Heart left ventricle (tissue), 16 donors: Measurements from ENCODE around the gene VTI1A. TPM values are rescaled to one million over a fixed set of nuclear protein-coding genes. Genes with fewer than 3 reads are reported as not detected.
"Not testable (repeated sequence)": the region's sequence is repeated elsewhere in the genome, so short reads cannot be mapped to it uniquely, and the experiment has no call there.

Source experiments
- ATAC-seq, 4 donors: fragments of 200-7000 bp; cut with Tn5 transposase; one replicate each; pipeline ENCODE4 v1.9.1; 2020 to 2022; ENCODE audit warnings: moderate library complexity in 4 of 4, mild to moderate bottlenecking in 3 of 4, moderate number of reproducible peaks in 1 of 4
- DNase-seq, 5 donors: peaks; one replicate each; pipeline ENCODE4 v3.0.0-alpha.2; 2020
- H3K27ac ChIP-seq, 12 donors: fragments of 200-600 bp; sonication (generic) in 4 of 12; one replicate each; pipeline versions ENCODE4 v1.5.0 to v1.8.0; 2016 to 2022; ENCODE audit warnings: mild to moderate bottlenecking in 2 of 12
- H3K27me3 ChIP-seq, 9 donors: fragments of 200-600 bp; sonication (generic) in 2 of 9; one replicate each; pipeline versions ENCODE4 v1.5.1 to v1.8.0; 2016 to 2022; ENCODE audit warnings: mild to moderate bottlenecking in 3 of 9
- H3K36me3 ChIP-seq, 9 donors: fragments of 200-600 bp; sonication (generic) in 2 of 9; one replicate each; pipeline versions ENCODE4 v1.5.0 to v1.8.0; 2018 to 2022; ENCODE audit warnings: mild to moderate bottlenecking in 2 of 9
- H3K4me1 ChIP-seq, 12 donors: fragments of 200-600 bp; sonication (generic) in 4 of 12; one replicate each; pipeline versions ENCODE4 v1.5.0 to v1.8.0; 2016 to 2022; ENCODE audit warnings: mild to moderate bottlenecking in 3 of 12
- H3K4me3 ChIP-seq, 12 donors: fragments of 200-600 bp; sonication (generic) in 4 of 12; one replicate each; pipeline versions ENCODE4 v1.5.0 to v1.8.0; 2017 to 2022; ENCODE audit warnings: mild to moderate bottlenecking in 9 of 12, moderate library complexity in 4 of 12
- H3K9me3 ChIP-seq, 12 donors: fragments of 200-600 bp; sonication (generic) in 4 of 12; one replicate each; pipeline versions ENCODE4 v1.5.0 to v1.8.0; 2016 to 2022; ENCODE audit warnings: mild to moderate bottlenecking in 1 of 12
- CTCF ChIP-seq, 12 donors: fragments of 200-600 bp; sonication (generic) in 4 of 12; IDR thresholded peaks; one replicate each; pipeline versions ENCODE4 v1.5.0 to v1.8.0; 2018 to 2022; ENCODE audit warnings: antibody characterized with exemption in 12 of 12, mild to moderate bottlenecking in 5 of 12
- POLR2A ChIP-seq, 2 donors: fragments of 450-650 bp; IDR thresholded peaks; one replicate each; pipeline ENCODE4 v1.6.1; 2017; ENCODE audit warnings: antibody characterized with exemption in 2 of 2, mild to moderate bottlenecking in 2 of 2, moderate library complexity in 2 of 2
- WGBS, 4 donors: extraction: QIAGEN DNeasy Blood & Tissue Kit in 2 of 4; methylation state at CpG; one replicate each; pipeline versions ENCODE4 v1.1.5 to v1.1.7; 2013 to 2018; 5-methylcytosine and 5-hydroxymethylcytosine counted together
- intact Hi-C, 10 donors: fragments of 100-400 bp; cut with DNase I; formaldehyde crosslinking; loops; one replicate each; pipeline versions ENCODE4 v1.11.1 to v1.14.2; 2022
- polyA plus RNA-seq, 2 donors: library from polyadenylated mRNA; stranded (reverse); fragments of 200-250 nt; gene quantifications; one replicate each; pipeline ENCODE4 v1.2.3, GENCODE V29; 2013
- total RNA-seq, 9 donors: library from RNA; depleted of rRNA in 2 of 9; stranded (reverse); fragments of >200 nt in 2 of 9; fragmentation: NEBNext Ultra II Directional in 3 of 9; extraction: Animal tissue kit (Norgen Biotek cat#: 25700) in 3 of 9; gene quantifications; one replicate each; pipeline versions ENCODE4 v1.1.0 to v1.2.4, GENCODE V29; 2016 to 2023
- donor health status: ischemic (EF 13 %, LVEDD 7.1; RV severe dilation, severe dysfunction).
- donor health status: healthy with polysubstance abuse.
- donor health status: DM: no; HTN: yes; CAD: no.
- donor health status: DM: no; HTN: no; CAD: no.
- donor health status: ischemic (EF 25% LVEDD 6.9; RV normal size, moderate dysfunction).
- donor health status: ischemic (EF 25% LVEDD 5.7; RV mildly dilated, moderate dysfunction).
- donor health status: healthy.
- donor health status: DM: yes; HTN: yes; CAD: no.
- donor health status: ischemic (EF 35%, LVEDD 5.7; RV mildly dilated, moderate dysfunction).
- donor health status: nonischemic (EF 11% LVEDD 7.7; RV severe dilation, severe dysfunction).
- donor health status: DM: yes; HTN: yes; CAD: no.
- donor health status: PGD.
- donor health status: ischemic (EF 29% LVEDD 5.4; RV normal size, mild dysfunction).
- donor health status: nonischemic (EF 23%, LVEDD 6.1; RV moderate dilation, normal function).

Gene VTI1A
- total and polyA plus RNA-seq, 11 donors, result 6.0 to 33.1 (median 23.2) TPM

GRCh38 chr10:112461029-112461887, 14.2 kb downstream of the VTI1A start:
- TF ChIP-seq CTCF (IDR thresholded peaks at IDR 0.05) (no peak), POLR2A (IDR thresholded peaks at IDR 0.05) (no peak)
- Histone ChIP-seq H3K9me3 (no peaks in the 10 kb centered on the region), H3K4me3 (no peak overlapping the region), H3K27ac (no peak overlapping the region), H3K27me3 (no peaks in the 10 kb centered on the region), H3K36me3 (peaks cover 0 to 49% (median 32%) of the 10 kb centered on the region in 9 donors), H3K4me1 (no peaks in the 10 kb centered on the region)
- no peak for DNase-seq
- 95 to 97% (median 96%) methylated on average over 4 of the region's 4 CpGs for WGBS, 4 donors
- ATAC-seq, result no peak
- intact Hi-C loops, result no loop called here

DNA sequence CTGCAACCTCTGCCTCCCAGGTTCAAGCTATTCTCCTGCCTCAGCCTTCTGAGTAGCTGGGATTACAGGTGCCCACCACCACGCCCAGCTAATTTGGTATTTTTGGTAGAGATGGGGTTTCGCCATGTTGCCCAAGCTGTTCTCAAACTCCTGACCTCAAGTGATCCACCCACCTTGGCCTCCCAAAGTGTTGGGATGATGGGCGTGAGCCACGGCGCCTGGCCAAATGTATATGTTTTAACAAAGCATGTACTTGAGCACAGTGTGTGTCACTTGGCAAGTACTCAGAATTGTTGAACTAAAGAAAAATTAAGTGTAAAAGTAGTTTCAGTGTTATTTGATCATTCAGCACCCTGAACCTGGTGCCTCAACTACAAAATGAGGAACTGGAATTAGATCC, 17.1 kb downstream of the VTI1A start:
- 95 to 98% (median 97%) methylated on average over 5 of the region's 5 CpGs for WGBS, 4 donors

DNA sequence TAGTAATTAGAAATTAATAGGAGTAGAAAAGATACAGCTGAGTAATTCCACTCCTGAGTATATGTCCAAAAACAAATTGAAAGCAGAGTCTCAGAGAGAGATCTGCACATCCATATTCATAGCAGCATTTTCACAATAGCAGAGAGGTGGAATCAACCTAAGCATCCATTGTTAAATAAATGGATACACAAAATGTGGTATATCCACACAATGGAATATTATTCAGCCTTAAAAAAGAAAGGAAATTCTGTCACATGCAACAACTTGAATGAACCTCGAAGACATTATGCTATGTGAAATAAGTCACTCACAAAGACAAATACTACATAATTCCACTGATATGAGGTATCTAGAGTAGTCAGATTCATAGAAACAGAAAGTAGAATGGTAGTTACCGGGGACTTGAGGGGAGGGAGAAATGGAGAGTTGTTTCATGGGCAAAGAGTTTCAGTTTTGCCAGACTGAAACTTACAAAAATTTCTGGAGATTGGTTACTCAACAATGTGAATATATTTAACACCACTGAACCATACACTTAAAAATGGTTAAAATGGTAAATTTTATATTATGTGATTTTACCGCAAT, 18.4 kb downstream of the VTI1A start:
- Histone ChIP-seq H3K36me3 (peaks cover 0 to 74% (median 59%) of the 10 kb centered on the region in 9 donors), H3K4me1 (no peaks in the 10 kb centered on the region), H3K9me3 (no peaks in the 10 kb centered on the region), H3K27me3 (no peaks in the 10 kb centered on the region), H3K4me3 (no peak overlapping the region), H3K27ac (no peak overlapping the region)
- ATAC-seq (no peak), DNase-seq (no peak)
- intact Hi-C loops, result no loop called here
- WGBS, 4 donors, result 96 to 98% (median 97%) methylated on average over 3 of the region's 3 CpGs
- TF ChIP-seq CTCF (IDR thresholded peaks at IDR 0.05), result no peak
- TF ChIP-seq POLR2A (IDR thresholded peaks at IDR 0.05), result no peak

More for the DNA sequence above, 17.1 kb downstream of the VTI1A start:
- H3K27ac ChIP-seq, ATAC-seq, intact Hi-C loops, H3K4me1 ChIP-seq, H3K27me3 ChIP-seq, H3K4me3 ChIP-seq, DNase-seq, H3K9me3 ChIP-seq: not testable (repeated sequence)
- peaks cover 0 to 71% (median 59%) of the 10 kb centered on the region in 9 donors for H3K36me3 ChIP-seq

- WGBS, 4 donors, result 86 to 92% (median 89%) methylated on average over 3 of the region's 3 CpGs
- ATAC-seq, result no peak
- intact Hi-C loops, result no loop called here
- Histone ChIP-seq H3K4me3 (no peak overlapping the region), H3K4me1 (peaks cover 0 to 4% (median 0%) of the 10 kb centered on the region in 12 donors), H3K27me3 (no peaks in the 10 kb centered on the region), H3K9me3 (no peaks in the 10 kb centered on the region), H3K36me3 (peaks cover 0 to 61% (median 49%) of the 10 kb centered on the region in 9 donors), H3K27ac (no peak overlapping the region)
- DNase-seq, result no peak
- TF ChIP-seq CTCF (IDR thresholded peaks at IDR 0.05) (no peak), POLR2A (IDR thresholded peaks at IDR 0.05) (no peak)
Observed at GRCh38 chr10:112466802-112467201, 19.8 kb downstream of the VTI1A start.
